ENCODE data around the gene LIMK2.
"Not testable (repeated sequence)": the region's sequence is repeated elsewhere in the genome, so short reads cannot be mapped to it uniquely, and the experiment has no call there.

- TF ChIP-seq, protein P1, sequence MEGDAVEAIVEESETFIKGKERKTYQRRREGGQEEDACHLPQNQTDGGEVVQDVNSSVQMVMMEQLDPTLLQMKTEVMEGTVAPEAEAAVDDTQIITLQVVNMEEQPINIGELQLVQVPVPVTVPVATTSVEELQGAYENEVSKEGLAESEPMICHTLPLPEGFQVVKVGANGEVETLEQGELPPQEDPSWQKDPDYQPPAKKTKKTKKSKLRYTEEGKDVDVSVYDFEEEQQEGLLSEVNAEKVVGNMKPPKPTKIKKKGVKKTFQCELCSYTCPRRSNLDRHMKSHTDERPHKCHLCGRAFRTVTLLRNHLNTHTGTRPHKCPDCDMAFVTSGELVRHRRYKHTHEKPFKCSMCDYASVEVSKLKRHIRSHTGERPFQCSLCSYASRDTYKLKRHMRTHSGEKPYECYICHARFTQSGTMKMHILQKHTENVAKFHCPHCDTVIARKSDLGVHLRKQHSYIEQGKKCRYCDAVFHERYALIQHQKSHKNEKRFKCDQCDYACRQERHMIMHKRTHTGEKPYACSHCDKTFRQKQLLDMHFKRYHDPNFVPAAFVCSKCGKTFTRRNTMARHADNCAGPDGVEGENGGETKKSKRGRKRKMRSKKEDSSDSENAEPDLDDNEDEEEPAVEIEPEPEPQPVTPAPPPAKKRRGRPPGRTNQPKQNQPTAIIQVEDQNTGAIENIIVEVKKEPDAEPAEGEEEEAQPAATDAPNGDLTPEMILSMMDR (IDR thresholded peaks at IDR 0.05; ENCODE audit: low read depth, low read length) = not testable (repeated sequence)
- not testable (repeated sequence) for TF ChIP-seq EZH2phosphoT487 (IDR thresholded peaks at IDR 0.05; ENCODE audit: low read depth)
These were observed 17.4 kb upstream of the LIMK2 start for GRCh38 chr22:31194681-31195080.
